HG02943 (cell line): ENCODE measurements around the gene FOXN3.

Experiments
- ATAC-seq: cut with Tn5 transposase; IDR thresholded peaks from one replicate; pipeline ENCODE4 v1.9.1; 2021; ENCODE audit warnings: mild to moderate bottlenecking, low read depth, moderate library complexity; ENCODE audit not compliant: unreplicated experiment

FOXN3 gene

DNA sequence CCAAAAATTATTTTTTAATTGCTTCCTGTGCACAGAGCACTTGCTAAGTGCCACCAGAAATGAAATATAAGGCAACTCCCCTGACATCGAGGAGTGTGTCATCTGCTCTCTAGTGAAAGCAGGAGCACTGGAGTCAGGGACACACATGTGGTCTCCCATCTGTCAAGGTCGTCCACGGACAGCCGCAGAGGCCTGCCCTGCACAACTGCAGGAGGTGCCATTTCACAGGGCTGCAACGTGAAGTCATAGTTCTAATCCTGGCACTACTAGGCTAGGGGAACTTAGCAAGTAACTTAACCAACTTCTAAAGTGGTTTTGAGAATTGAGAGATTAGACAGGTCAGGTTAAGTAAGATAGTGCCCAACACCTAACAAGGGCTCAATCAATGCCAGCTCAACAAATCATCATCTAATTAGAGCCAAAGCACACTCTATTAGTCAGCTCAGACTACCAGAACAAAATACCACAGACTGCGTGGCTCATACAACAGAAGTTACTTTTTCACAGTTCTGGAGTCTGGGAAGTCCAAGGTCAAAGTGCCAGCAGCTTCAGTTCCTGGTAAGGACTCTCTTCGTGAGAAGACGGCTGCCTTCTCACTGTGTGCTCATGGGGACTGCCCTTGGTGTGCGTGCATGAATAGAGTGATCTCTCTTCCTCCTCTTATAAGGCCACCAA, 30.7 kb downstream of the FOXN3 start:
- ATAC-seq, result no peak

- no peak for ATAC-seq
These were observed 32.4 kb downstream of the FOXN3 start for GRCh38 chr14:89384636-89385035.

- peak; percentile 92 for ATAC-seq
These were observed 33.0 kb downstream of the FOXN3 start for GRCh38 chr14:89384023-89384422.

GRCh38 chr14:89382901-89383845, 33.9 kb downstream of the FOXN3 start:
- ATAC-seq, result no peak

DNA sequence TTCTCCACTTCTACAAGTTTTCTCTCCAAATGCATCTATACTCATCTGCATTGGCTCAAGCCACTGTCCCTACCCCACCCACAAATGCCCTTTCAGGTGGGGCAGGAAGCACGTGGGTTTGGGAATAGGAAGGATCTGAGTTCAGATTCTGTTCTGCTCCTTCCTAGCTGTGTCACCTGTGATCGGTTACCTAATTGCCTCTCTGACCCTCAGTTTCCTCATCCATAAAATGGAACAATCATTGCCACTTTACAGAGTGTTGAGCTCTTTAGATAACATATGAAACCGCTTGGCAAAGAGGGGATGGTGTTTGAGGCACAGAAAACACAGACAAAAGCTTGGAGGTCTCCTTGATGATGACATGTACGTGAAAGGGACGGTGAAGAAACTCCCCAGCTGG, 34.5 kb downstream of the FOXN3 start:
- ATAC-seq, result no peak

DNA sequence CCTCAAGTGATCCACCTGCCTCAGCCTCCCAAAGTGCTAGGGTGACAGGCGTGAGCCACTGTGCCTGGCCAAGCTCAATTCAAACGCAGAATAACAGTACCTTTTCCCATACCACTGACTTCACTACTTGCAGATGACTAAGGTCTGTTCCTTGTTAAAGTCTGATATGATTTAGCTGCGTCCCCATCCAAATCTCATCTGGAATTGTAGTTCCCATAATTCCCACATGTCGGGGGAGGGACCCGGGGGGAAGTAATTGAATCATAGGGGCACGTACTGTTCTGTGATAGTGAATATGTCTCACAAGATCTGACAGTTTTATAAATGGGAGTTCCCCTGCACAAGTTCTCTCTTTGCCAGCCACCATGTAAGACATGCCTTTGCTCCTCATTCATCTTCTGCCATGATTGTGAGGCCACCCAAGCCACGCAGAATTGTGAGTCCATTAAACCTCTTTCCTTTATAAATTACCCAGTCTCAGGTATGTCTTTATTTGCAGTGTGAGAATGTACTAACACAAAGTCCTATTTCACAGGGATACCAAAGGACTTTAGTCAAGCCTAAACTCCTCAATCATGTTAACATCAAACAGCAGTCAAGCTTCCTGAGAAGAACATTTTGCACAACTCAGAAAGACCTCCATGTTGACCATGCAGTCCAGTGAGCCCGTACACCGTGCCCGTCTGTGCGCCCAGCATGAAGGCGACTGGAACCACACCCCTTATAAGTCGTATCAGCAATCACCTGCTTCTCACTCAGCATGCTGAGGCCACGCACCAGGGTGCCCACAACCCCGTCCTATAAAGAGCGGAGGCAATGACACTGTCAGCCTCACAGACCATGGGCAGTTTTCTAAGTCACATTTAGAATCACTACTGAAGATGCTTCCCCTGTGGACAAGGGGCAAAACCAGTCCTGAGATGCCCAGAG, 36.9 kb downstream of the FOXN3 start:
- no peak for ATAC-seq

- no peak for ATAC-seq
These were observed 38.0 kb downstream of the FOXN3 start for GRCh38 chr14:89379006-89379405.

DNA sequence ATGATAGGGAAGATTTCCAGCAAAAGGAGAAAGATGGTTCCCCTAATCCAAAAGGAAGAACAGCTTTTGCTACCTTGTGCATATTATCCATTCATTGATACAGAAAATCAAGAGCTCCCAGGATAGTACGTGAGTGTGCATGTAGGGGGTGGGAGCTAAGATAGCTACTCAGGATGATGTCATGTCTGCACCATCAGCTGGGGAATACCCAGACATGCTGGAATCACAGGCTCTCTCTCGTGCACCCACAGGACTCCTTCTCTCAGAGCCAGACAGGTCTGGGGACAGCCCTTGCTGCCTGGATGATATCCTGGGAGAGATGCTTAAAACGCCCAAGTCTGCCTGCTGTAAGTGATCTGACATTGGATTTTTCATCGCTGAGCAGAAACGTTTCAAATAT, 38.9 kb downstream of the FOXN3 start:
- no peak for ATAC-seq

GRCh38 chr14:89377544-89377943, 39.5 kb downstream of the FOXN3 start:
- ATAC-seq, result no peak

GRCh38 chr14:89374908-89375307, 42.1 kb downstream of the FOXN3 start:
- ATAC-seq, result no peak

- ATAC-seq, result no peak
These were observed 43.8 kb downstream of the FOXN3 start for GRCh38 chr14:89373185-89373584.

DNA sequence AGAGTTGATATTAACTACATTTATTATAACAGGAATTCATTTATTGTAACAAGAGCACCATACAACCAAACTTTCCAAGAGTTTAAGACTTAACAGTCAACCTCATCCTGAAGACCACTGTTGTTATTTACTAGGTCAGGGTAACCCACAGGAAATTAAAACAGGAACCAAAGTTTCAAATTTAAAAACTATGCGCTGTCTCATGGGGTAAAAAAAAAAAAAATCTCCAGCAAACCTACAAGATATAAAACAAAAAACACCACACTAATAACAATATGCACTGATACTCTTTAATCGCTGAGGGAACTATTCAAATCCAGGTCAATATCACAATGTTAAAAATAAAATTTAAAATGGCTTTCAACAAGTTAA, 44.5 kb downstream of the FOXN3 start:
- ATAC-seq, result no peak

DNA sequence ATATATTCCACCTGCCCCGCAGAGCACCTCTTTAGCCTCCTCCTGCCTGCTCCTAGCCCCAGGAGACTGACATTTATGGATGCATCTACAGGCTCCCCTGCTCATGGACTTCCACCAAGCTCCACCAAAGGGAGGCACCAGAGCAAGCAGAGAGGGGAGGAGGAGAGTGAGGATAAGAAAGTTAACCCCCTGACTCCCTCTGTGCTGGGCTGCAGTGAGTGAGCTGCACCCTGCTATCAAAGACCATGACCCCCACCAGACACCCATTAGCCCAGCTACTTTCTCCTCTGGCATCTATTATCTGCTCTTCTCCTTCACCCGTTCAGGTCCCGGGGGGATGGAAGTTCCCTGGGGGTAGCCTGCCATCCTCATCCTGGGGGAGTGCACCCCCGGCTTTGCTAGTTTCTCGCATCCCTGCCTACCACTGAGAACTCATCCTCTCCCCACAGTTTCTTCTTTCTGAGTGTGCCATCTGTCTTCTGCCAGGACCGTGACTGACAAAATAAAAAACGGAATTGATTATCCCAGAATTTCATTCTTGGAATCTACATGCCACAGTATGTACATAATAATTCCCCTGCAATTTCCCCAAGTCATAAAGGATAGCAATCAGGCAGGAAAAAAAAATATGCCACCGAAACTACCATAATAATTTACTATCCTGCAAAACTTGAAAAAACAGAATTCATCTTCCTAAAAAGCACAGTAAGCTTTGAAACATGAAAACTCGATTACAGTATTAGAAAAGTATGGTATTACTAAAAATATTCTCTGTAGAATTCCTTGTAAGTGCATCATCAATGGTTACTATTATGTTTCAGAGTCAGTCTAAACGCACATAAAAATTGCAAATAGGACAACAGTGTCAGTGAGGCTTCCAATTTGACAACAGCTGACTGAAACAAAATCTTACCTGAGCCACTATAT, 45.2 kb downstream of the FOXN3 start:
- no peak for ATAC-seq

DNA sequence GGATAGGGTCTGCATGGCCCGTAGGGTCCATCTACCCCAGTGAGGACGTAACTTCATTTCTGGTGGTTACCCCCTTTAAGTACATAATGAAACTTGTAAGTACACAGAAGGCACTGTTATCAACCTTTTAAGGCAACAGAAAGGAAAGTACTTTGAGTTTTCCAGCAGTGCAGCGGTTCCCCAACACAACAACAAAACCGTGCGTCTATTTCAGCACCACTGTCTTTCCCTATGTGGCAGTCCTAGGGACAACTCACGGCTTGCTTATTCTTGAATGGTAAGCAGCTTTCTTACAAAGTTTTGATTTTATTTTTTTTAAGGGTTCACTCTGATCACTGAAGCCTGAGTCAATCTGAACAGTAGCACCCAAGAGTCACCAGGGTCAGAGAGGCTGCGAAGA, 46.3 kb downstream of the FOXN3 start:
- ATAC-seq, result no peak

GRCh38 chr14:89370381-89370780, 46.7 kb downstream of the FOXN3 start:
- no peak for ATAC-seq

DNA sequence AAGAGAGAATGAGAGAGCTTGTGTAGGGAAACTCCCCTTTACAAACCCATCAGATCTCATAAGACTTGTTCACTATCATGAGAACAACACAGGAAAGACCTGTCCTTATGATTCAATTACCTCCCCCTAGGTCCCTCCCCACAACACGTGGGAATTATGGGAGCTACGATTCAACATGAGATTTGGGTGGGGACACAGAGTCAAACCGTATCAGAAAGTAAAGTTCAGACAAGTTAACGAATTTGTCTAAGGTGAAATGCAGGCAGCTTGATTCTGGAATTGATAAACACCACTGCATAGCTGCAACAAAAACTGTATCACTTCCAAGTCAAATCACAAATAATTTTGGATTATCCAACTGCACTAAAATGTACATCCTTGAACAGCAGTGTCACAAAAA, 47.4 kb downstream of the FOXN3 start:
- ATAC-seq, result no peak

GRCh38 chr14:89368490-89369477, 48.2 kb downstream of the FOXN3 start:
- ATAC-seq, result no peak

- ATAC-seq, result no peak
These were observed 49.3 kb downstream of the FOXN3 start for GRCh38 chr14:89367779-89368120.
